ENCODE data around the gene HES2.

HES2 gene

GRCh38 chr1:6445062-6445763 is 25.5 kb upstream of the HES2 start:
- TF ChIP-seq REST (IDR thresholded peaks at IDR 0.05; ENCODE audit: insufficient replicate concordance, low read depth) (no peak), SPI1 (IDR thresholded peaks at IDR 0.05; ENCODE audit: borderline replicate concordance, low read depth) (no peak), CTCF (IDR thresholded peaks at IDR 0.05; ENCODE audit: insufficient read depth, low read length) (no peak), POLR2AphosphoS5 (IDR thresholded peaks at IDR 0.05; ENCODE audit: low read depth) (no peak), GABPA (IDR thresholded peaks at IDR 0.05; ENCODE audit: low read depth) (no peak)
- peak in 1 of 2 experiments; percentile 28 for DNase-seq (ENCODE audit: low read depth in 1 of 2, low spot score in 1 of 2)
- H3K27ac ChIP-seq (replicated peaks): no peak overlapping the region
- H3K4me3 ChIP-seq (replicated peaks; ENCODE audit: insufficient read depth, low read length): no peak overlapping the region
- peaks cover 36% of the 10 kb centered on the region for H3K27me3 ChIP-seq (ENCODE audit: insufficient read depth, poor library complexity, severe bottlenecking)

- Histone ChIP-seq H3K27ac (replicated peaks) (no peak overlapping the region), H3K4me3 (replicated peaks; ENCODE audit: insufficient read depth, low read length) (no peak overlapping the region), H3K27me3 (ENCODE audit: insufficient read depth, poor library complexity, severe bottlenecking) (peaks cover 35% of the 10 kb centered on the region)
- no peak for TF ChIP-seq CTCF (IDR thresholded peaks at IDR 0.05; ENCODE audit: insufficient read depth, low read length)
- TF ChIP-seq GABPA (IDR thresholded peaks at IDR 0.05; ENCODE audit: low read depth): no peak
- no peak for TF ChIP-seq SPI1 (IDR thresholded peaks at IDR 0.05; ENCODE audit: borderline replicate concordance, low read depth)
- no peak for DNase-seq (ENCODE audit: low read depth in 1 of 2, low spot score in 1 of 2)
These were observed 24.7 kb upstream of the HES2 start for GRCh38 chr1:6444377-6444776.

GRCh38 chr1:6443339-6444115 is 23.8 kb upstream of the HES2 start:
- no peak for TF ChIP-seq SPI1 (IDR thresholded peaks at IDR 0.05; ENCODE audit: borderline replicate concordance, low read depth)
- no peak for TF ChIP-seq CTCF (IDR thresholded peaks at IDR 0.05; ENCODE audit: insufficient read depth, low read length)
- no peak for TF ChIP-seq POLR2AphosphoS5 (IDR thresholded peaks at IDR 0.05; ENCODE audit: low read depth)
- no peak for TF ChIP-seq GABPA (IDR thresholded peaks at IDR 0.05; ENCODE audit: low read depth)
- no peak for TF ChIP-seq REST (IDR thresholded peaks at IDR 0.05; ENCODE audit: insufficient replicate concordance, low read depth)
- DNase-seq (ENCODE audit: low read depth in 1 of 2, low spot score in 1 of 2): no peak
- peaks cover 31% of the 10 kb centered on the region for H3K27me3 ChIP-seq (ENCODE audit: insufficient read depth, poor library complexity, severe bottlenecking)
- no peak overlapping the region for H3K27ac ChIP-seq (replicated peaks)
- no peak overlapping the region for H3K4me3 ChIP-seq (replicated peaks; ENCODE audit: insufficient read depth, low read length)
